Measurements from ENCODE around the gene IL1A. TPM values are rescaled to one million over a fixed set of nuclear protein-coding genes. Genes with fewer than 3 reads are reported as not detected.
A peak's percentile ranks its signal among the peaks of the same experiment; 100 is the strongest.

The IL1A gene
- total and polyA plus RNA-seq, 9 of the 15 experiments (the other 6 are each of a cell fraction or from before 2014, with no cell fraction given): 0.03 to 0.27 (median 0.14) TPM; not detected in 2

DNA sequence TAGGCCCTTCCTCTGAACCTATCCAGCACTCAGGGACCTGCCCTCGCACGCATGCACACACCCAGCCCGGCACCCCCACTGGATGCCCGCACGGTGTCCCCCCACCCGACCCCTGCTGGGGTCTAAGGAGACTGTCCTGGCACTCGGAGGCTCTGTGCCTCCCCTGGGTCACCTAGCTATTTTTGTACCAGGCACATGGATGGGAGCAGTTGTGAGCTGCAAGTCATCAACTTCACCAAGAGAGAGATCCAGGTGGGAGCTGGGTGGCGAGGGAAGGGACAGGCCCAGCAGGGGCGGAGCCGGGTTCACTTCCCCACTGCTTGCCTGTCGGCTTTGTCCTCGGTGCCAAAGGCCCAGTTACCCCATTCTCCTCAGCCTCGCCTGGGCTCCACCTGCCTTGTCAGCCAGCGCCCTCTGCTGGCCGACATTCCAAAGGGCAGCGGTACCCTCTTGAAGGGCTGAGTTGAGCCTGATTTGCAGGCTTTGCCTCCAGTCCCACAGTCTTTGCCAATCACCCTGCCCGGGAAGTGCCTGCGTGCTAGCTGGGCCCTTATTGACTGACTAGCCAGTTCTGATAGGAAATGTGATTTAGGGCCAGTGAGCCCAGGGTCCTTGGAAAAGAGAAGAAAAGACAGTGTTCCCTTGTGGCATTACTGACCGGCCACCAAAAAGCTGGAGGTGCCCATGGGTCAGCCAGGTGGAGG is 57.7 kb downstream of the IL1A start (continued):
- no peak for TF ChIP-seq ZNF197 (CRISPR knock-in tag; IDR thresholded peaks at IDR 0.05; ENCODE audit: low read depth)
- TF ChIP-seq SIN3B (IDR thresholded peaks at IDR 0.05; ENCODE audit: low read depth): no peak
- TF ChIP-seq ERF (CRISPR knock-in tag; IDR thresholded peaks at IDR 0.05): no peak
- no peak for TF ChIP-seq ETV1 (tag; conservative IDR thresholded peaks at IDR 0.05; ENCODE audit: low read depth)
- TF ChIP-seq ZNF583 (CRISPR knock-in tag; IDR thresholded peaks at IDR 0.05): no peak
- TF ChIP-seq, protein P1, sequence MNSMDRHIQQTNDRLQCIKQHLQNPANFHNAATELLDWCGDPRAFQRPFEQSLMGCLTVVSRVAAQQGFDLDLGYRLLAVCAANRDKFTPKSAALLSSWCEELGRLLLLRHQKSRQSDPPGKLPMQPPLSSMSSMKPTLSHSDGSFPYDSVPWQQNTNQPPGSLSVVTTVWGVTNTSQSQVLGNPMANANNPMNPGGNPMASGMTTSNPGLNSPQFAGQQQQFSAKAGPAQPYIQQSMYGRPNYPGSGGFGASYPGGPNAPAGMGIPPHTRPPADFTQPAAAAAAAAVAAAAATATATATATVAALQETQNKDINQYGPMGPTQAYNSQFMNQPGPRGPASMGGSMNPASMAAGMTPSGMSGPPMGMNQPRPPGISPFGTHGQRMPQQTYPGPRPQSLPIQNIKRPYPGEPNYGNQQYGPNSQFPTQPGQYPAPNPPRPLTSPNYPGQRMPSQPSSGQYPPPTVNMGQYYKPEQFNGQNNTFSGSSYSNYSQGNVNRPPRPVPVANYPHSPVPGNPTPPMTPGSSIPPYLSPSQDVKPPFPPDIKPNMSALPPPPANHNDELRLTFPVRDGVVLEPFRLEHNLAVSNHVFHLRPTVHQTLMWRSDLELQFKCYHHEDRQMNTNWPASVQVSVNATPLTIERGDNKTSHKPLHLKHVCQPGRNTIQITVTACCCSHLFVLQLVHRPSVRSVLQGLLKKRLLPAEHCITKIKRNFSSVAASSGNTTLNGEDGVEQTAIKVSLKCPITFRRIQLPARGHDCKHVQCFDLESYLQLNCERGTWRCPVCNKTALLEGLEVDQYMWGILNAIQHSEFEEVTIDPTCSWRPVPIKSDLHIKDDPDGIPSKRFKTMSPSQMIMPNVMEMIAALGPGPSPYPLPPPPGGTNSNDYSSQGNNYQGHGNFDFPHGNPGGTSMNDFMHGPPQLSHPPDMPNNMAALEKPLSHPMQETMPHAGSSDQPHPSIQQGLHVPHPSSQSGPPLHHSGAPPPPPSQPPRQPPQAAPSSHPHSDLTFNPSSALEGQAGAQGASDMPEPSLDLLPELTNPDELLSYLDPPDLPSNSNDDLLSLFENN (IDR thresholded peaks at IDR 0.05; ENCODE audit: low read depth in 2 of 2, low read length in 2 of 2): no peak
- no peak for TF ChIP-seq CBX2 (IDR thresholded peaks at IDR 0.05; ENCODE audit: insufficient read depth, low read length, poor library complexity, severe bottlenecking)
- no peak for TF ChIP-seq FOXA3 (CRISPR knock-in tag; conservative IDR thresholded peaks at IDR 0.05 in 1 of 2, IDR thresholded peaks at IDR 0.05 in 1 of 2)
- TF ChIP-seq TAL1 (IDR thresholded peaks at IDR 0.05): no peak
- TF ChIP-seq ZBTB1 (CRISPR knock-in tag; IDR thresholded peaks at IDR 0.05; ENCODE audit: borderline replicate concordance, low read depth): 0 out of 2 replicates have a peak, but pooled peaks have one; percentile 13
- TF ChIP-seq ZNF695 (CRISPR knock-in tag; IDR thresholded peaks at IDR 0.05): no peak
- TF ChIP-seq, protein P2, sequence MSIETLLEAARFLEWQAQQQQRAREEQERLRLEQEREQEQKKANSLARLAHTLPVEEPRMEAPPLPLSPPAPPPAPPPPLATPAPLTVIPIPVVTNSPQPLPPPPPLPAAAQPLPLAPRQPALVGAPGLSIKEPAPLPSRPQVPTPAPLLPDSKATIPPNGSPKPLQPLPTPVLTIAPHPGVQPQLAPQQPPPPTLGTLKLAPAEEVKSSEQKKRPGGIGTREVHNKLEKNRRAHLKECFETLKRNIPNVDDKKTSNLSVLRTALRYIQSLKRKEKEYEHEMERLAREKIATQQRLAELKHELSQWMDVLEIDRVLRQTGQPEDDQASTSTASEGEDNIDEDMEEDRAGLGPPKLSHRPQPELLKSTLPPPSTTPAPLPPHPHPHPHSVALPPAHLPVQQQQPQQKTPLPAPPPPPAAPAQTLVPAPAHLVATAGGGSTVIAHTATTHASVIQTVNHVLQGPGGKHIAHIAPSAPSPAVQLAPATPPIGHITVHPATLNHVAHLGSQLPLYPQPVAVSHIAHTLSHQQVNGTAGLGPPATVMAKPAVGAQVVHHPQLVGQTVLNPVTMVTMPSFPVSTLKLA (conservative IDR thresholded peaks at IDR 0.05): no peak
- TF ChIP-seq JUN (IDR thresholded peaks at IDR 0.05; ENCODE audit: borderline replicate concordance, low read depth, low read length): peak; percentile 56; the same call in 1 of the 2 replicates
- no peak for TF ChIP-seq JUN (CRISPR knock-in tag; IDR thresholded peaks at IDR 0.05; ENCODE audit: borderline replicate concordance)
- TF ChIP-seq MLLT1 (IDR thresholded peaks at IDR 0.05): peak in 1 of 2 experiments; percentile 47; a peak in 1 of 4 replicates
- no peak for TF ChIP-seq CREB3L1 (IDR thresholded peaks at IDR 0.05; ENCODE audit: borderline replicate concordance, low read depth)
- TF ChIP-seq ETV5 (CRISPR knock-in tag; IDR thresholded peaks at IDR 0.05; ENCODE audit: low read depth): peak; percentile 38; the same call in 1 of the 2 replicates
- TF ChIP-seq RBM22 (IDR thresholded peaks at IDR 0.05; ENCODE audit: low read depth, low read length, poor library complexity, severe bottlenecking): no peak

Data from K562 (cell line).